ENCODE data around the gene HTR2B. TPM values are rescaled to one million over a fixed set of nuclear protein-coding genes. Genes with fewer than 3 reads are reported as not detected.
A peak's percentile ranks its signal among the peaks of the same experiment; 100 is the strongest.

The HTR2B gene
- total RNA-seq, 1 donor = 2.9 TPM

GRCh38 chr2:231063347-231063746 lies 61.5 kb downstream of the HTR2B start:
- H3K4me3 ChIP-seq (ENCODE audit: insufficient read depth, low read length) = no peak overlapping the region
- H3K4me1 ChIP-seq (ENCODE audit: insufficient read depth, low read length) = peaks cover 23% of the 10 kb centered on the region
- peaks cover 81% of the 10 kb centered on the region for H3K79me2 ChIP-seq (ENCODE audit: insufficient read depth, low read length)
- H4K20me1 ChIP-seq (ENCODE audit: insufficient read depth, low read length) = peaks cover 33% of the 10 kb centered on the region
- TF ChIP-seq CTCF (IDR thresholded peaks at IDR 0.05; ENCODE audit: extremely low read depth, low read depth, low read length) = no peak
- no peak for DNase-seq (ENCODE audit: insufficient read length, low spot score, missing footprints)
- H3K27me3 ChIP-seq (ENCODE audit: insufficient read depth, low read length) = no peaks in the 10 kb centered on the region
- H3K4me2 ChIP-seq (ENCODE audit: insufficient read depth, low read length) = no peak overlapping the region
- H3K9me3 ChIP-seq (ENCODE audit: low read depth, low read length) = no peaks in the 10 kb centered on the region
- H3K36me3 ChIP-seq (ENCODE audit: insufficient read depth, low read length) = peaks cover 67% of the 10 kb centered on the region
- H3K27ac ChIP-seq (ENCODE audit: low read depth, low read length) = no peak overlapping the region
- no peak overlapping the region for H2AFZ ChIP-seq (ENCODE audit: low read length)

GRCh38 chr2:231062776-231063175 lies 62.1 kb downstream of the HTR2B start:
- no peak overlapping the region for H3K4me3 ChIP-seq (ENCODE audit: insufficient read depth, low read length)
- DNase-seq (ENCODE audit: insufficient read length, low spot score, missing footprints) = no peak
- no peak overlapping the region for H2AFZ ChIP-seq (ENCODE audit: low read length)
- H3K4me2 ChIP-seq (ENCODE audit: insufficient read depth, low read length) = no peak overlapping the region
- H4K20me1 ChIP-seq (ENCODE audit: insufficient read depth, low read length) = peaks cover 31% of the 10 kb centered on the region
- H3K27ac ChIP-seq (ENCODE audit: low read depth, low read length) = no peak overlapping the region
- TF ChIP-seq CTCF (IDR thresholded peaks at IDR 0.05; ENCODE audit: extremely low read depth, low read depth, low read length) = no peak
- peaks cover 24% of the 10 kb centered on the region for H3K4me1 ChIP-seq (ENCODE audit: insufficient read depth, low read length)
- no peaks in the 10 kb centered on the region for H3K9me3 ChIP-seq (ENCODE audit: low read depth, low read length)
- no peaks in the 10 kb centered on the region for H3K27me3 ChIP-seq (ENCODE audit: insufficient read depth, low read length)
- peaks cover 83% of the 10 kb centered on the region for H3K79me2 ChIP-seq (ENCODE audit: insufficient read depth, low read length)
- peaks cover 62% of the 10 kb centered on the region for H3K36me3 ChIP-seq (ENCODE audit: insufficient read depth, low read length)

- H3K4me2 ChIP-seq (ENCODE audit: insufficient read depth, low read length) = peak overlapping the region; percentile 99
- no peak overlapping the region for H3K4me3 ChIP-seq (ENCODE audit: insufficient read depth, low read length)
- H3K9me3 ChIP-seq (ENCODE audit: low read depth, low read length) = no peaks in the 10 kb centered on the region
- H3K27ac ChIP-seq (ENCODE audit: low read depth, low read length) = peak overlapping the region; percentile 66
- H3K4me1 ChIP-seq (ENCODE audit: insufficient read depth, low read length) = peaks cover 28% of the 10 kb centered on the region
- no peak for TF ChIP-seq CTCF (IDR thresholded peaks at IDR 0.05; ENCODE audit: extremely low read depth, low read depth, low read length)
- H3K36me3 ChIP-seq (ENCODE audit: insufficient read depth, low read length) = peaks cover 37% of the 10 kb centered on the region
- H2AFZ ChIP-seq (ENCODE audit: low read length) = no peak overlapping the region
- DNase-seq (ENCODE audit: insufficient read length, low spot score, missing footprints) = peak; percentile 57
- H3K79me2 ChIP-seq (ENCODE audit: insufficient read depth, low read length) = peaks cover 81% of the 10 kb centered on the region
- no peaks in the 10 kb centered on the region for H3K27me3 ChIP-seq (ENCODE audit: insufficient read depth, low read length)
- peaks cover 35% of the 10 kb centered on the region for H4K20me1 ChIP-seq (ENCODE audit: insufficient read depth, low read length)
Measured at GRCh38 chr2:231059756-231060155, 65.1 kb downstream of the HTR2B start.

- peaks cover 73% of the 10 kb centered on the region for H3K79me2 ChIP-seq (ENCODE audit: insufficient read depth, low read length)
- H4K20me1 ChIP-seq (ENCODE audit: insufficient read depth, low read length) = peaks cover 35% of the 10 kb centered on the region
- no peaks in the 10 kb centered on the region for H3K9me3 ChIP-seq (ENCODE audit: low read depth, low read length)
- H3K27ac ChIP-seq (ENCODE audit: low read depth, low read length) = peak overlapping the region; percentile 66
- no peak for TF ChIP-seq CTCF (IDR thresholded peaks at IDR 0.05; ENCODE audit: extremely low read depth, low read depth, low read length)
- peaks cover 28% of the 10 kb centered on the region for H3K4me1 ChIP-seq (ENCODE audit: insufficient read depth, low read length)
- H3K36me3 ChIP-seq (ENCODE audit: insufficient read depth, low read length) = peaks cover 29% of the 10 kb centered on the region
- H3K4me2 ChIP-seq (ENCODE audit: insufficient read depth, low read length) = peak overlapping the region; percentile 99
- peak; percentile 72 for DNase-seq (ENCODE audit: insufficient read length, low spot score, missing footprints)
- no peaks in the 10 kb centered on the region for H3K27me3 ChIP-seq (ENCODE audit: insufficient read depth, low read length)
- H3K4me3 ChIP-seq (ENCODE audit: insufficient read depth, low read length) = peak overlapping the region; percentile 13
- H2AFZ ChIP-seq (ENCODE audit: low read length) = no peak overlapping the region
Measured at GRCh38 chr2:231058761-231059550, 65.9 kb downstream of the HTR2B start.
